Left ventricle myocardium inferior (tissue), 1 donor: ENCODE results near the gene PHF12. TPM values are rescaled to one million over a fixed set of nuclear protein-coding genes. Genes with fewer than 3 reads are reported as not detected.

Experiments used
- DNase-seq: peaks from one replicate; pipeline ENCODE4 v3.0.0-alpha.2; 2020
- H3K27ac ChIP-seq: fragments of 200-600 bp; replicated peaks from 2 replicates; pipeline ENCODE4 v1.8.0; 2021
- H3K27me3 ChIP-seq: fragments of 200-600 bp; 2 replicates; pipeline ENCODE4 v1.8.0; 2021; ENCODE audit warnings: low read depth
- H3K36me3 ChIP-seq: fragments of 200-600 bp; 2 replicates; pipeline ENCODE4 v1.8.0; 2021
- H3K4me1 ChIP-seq: fragments of 200-600 bp; 2 replicates; pipeline ENCODE4 v1.8.0; 2021
- H3K4me3 ChIP-seq: fragments of 200-600 bp; 2 replicates; pipeline ENCODE4 v1.8.0; 2021; ENCODE audit warnings: mild to moderate bottlenecking, moderate library complexity
- H3K9me3 ChIP-seq: fragments of 200-600 bp; replicated peaks from 2 replicates; pipeline ENCODE4 v1.8.0; 2021
- intact Hi-C: fragments of 100-400 bp; cut with micrococcal nuclease; formaldehyde crosslinking; loops from one replicate; pipeline ENCODE4 v1.11.0; 2022
- total RNA-seq: library from RNA; stranded (reverse); fragmentation: NEBNext Ultra II Directional; extraction: Animal tissue kit (Norgen Biotek cat#: 25700); gene quantifications from one replicate; pipeline ENCODE4 v1.2.1, GENCODE V29; 2021
- TF ChIP-seq, protein P1 (sequence below): fragments of 200-600 bp; IDR thresholded peaks from 2 replicates; pipeline ENCODE4 v1.8.0; 2021; ENCODE audit warnings: antibody characterized with exemption, mild to moderate bottlenecking, borderline replicate concordance
- donor health status: DM: no; HTN: yes; CAD: no; lungs with severe emphysema.

Gene PHF12
- total RNA-seq, 1 donor from 2014 or later, result 17.2 TPM

DNA sequence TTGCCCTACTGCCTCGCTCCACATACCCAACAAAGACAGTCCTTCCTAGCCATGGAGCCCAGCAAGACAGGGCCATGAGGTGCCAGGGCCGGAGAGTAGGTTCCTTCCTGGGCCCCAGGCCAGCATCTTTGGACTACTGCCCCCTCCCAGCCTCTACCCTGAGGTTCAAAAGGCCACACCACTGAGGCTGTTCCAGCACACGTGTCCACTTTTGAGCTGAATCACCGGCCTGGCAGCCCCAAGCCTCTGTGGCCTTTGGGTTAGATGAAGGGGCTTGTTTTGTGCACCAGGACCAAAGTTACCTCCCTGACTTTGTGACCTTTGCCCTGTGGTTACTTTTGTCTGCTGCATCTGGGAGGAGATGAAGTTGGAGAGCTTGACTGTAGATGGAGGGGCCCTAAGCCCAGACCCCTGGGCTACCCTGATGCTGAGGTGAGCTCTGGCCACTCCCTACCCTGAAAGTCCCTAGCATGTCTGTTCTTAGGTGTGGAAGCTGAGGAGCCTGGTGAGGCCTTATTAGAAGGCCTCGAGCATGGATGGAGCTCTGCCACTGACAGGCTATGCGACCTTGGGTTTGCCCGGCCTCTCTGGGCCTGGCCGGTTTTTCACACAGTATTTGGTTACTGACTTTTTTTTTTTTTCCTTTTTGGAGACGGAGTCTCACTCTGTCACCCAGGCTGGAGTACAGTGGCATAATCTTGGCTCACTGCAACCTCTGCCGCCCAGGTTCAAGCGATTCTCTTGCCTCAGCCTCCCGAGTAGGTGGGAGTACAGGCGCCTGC lies 42.5 kb upstream of the PHF12 start:
- H3K9me3 ChIP-seq, result no peaks in the 10 kb centered on the region
- TF ChIP-seq, protein P1, sequence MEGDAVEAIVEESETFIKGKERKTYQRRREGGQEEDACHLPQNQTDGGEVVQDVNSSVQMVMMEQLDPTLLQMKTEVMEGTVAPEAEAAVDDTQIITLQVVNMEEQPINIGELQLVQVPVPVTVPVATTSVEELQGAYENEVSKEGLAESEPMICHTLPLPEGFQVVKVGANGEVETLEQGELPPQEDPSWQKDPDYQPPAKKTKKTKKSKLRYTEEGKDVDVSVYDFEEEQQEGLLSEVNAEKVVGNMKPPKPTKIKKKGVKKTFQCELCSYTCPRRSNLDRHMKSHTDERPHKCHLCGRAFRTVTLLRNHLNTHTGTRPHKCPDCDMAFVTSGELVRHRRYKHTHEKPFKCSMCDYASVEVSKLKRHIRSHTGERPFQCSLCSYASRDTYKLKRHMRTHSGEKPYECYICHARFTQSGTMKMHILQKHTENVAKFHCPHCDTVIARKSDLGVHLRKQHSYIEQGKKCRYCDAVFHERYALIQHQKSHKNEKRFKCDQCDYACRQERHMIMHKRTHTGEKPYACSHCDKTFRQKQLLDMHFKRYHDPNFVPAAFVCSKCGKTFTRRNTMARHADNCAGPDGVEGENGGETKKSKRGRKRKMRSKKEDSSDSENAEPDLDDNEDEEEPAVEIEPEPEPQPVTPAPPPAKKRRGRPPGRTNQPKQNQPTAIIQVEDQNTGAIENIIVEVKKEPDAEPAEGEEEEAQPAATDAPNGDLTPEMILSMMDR, result no peak
- intact Hi-C loops, result no loop called here
- H3K36me3 ChIP-seq, result no peaks in the 10 kb centered on the region
- no peaks in the 10 kb centered on the region for H3K27me3 ChIP-seq
- DNase-seq, result no peak
- no peak overlapping the region for H3K27ac ChIP-seq
- H3K4me3 ChIP-seq, result no peak overlapping the region
- peaks cover 6% of the 10 kb centered on the region for H3K4me1 ChIP-seq

DNA sequence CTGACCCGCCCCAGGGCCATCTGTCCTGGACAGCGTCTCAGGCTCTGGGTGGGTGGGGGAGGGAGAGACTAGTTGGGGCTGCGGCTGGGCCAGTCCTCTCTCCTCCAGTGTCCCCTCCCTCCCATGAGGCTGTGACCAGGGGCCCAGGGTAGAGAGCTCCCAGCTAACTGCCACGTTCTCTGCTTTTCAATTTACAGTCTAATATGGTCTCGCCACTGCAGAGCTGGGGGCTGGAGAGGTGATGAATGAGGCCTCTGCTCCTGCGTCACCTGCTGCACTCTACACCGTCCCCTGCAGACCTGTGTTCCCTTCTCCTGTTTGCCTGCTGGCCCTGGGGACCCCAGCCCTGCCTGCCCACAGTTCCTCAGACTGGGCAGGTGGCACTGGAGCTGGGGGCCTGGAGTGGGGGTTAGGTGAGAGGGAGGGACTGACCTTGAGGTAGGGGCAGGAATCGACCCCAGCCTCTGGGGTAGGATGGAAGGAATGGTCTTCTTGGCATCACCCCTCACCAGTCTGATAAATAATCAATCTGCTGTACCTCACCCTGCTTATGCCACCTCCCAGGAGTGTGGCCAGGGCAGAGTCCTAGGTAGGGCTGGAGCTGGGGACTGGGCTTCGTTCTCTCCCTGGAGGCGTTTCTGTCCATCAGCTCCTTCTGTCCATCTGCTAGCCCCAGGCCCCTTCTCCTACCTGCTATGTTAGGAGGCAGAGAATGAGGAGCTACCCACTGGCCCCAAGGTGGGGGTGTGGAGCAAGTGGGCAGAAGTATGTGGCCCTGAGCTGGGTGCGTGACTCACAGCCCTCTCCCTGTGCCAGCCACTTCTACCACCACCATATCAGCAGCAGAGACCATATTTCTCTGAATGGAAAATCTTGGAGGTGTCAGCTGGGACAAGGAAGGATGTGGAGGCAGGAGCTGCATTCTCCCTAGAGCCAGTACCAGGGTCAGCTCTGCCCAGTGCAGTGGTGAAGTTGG lies 41.6 kb upstream of the PHF12 start:
- peaks cover 6% of the 10 kb centered on the region for H3K4me1 ChIP-seq
- intact Hi-C loops, result no loop called here
- TF ChIP-seq, protein P1, result no peak
- no peaks in the 10 kb centered on the region for H3K9me3 ChIP-seq
- DNase-seq, result no peak
- peaks cover 6% of the 10 kb centered on the region for H3K27me3 ChIP-seq
- no peak overlapping the region for H3K27ac ChIP-seq
- H3K36me3 ChIP-seq, result no peaks in the 10 kb centered on the region
- no peak overlapping the region for H3K4me3 ChIP-seq

- H3K36me3 ChIP-seq, result no peaks in the 10 kb centered on the region
- H3K27me3 ChIP-seq, result peaks cover 6% of the 10 kb centered on the region
- TF ChIP-seq, protein P1, result no peak
- intact Hi-C loops, result no loop called here
- no peak for DNase-seq
- H3K4me3 ChIP-seq, result no peak overlapping the region
- H3K27ac ChIP-seq, result no peak overlapping the region
- no peaks in the 10 kb centered on the region for H3K9me3 ChIP-seq
- peaks cover 6% of the 10 kb centered on the region for H3K4me1 ChIP-seq
Observed at GRCh38 chr17:28992185-28992584, 40.9 kb upstream of the PHF12 start.

- intact Hi-C loops, result no loop called here
- Histone ChIP-seq H3K36me3 (no peaks in the 10 kb centered on the region), H3K27me3 (peaks cover 6% of the 10 kb centered on the region), H3K4me3 (no peak overlapping the region), H3K27ac (no peak overlapping the region), H3K9me3 (no peaks in the 10 kb centered on the region), H3K4me1 (peaks cover 6% of the 10 kb centered on the region)
- DNase-seq, result no peak
- TF ChIP-seq, protein P1, result no peak
Observed at GRCh38 chr17:28991779-28992178, 40.5 kb upstream of the PHF12 start.

DNA sequence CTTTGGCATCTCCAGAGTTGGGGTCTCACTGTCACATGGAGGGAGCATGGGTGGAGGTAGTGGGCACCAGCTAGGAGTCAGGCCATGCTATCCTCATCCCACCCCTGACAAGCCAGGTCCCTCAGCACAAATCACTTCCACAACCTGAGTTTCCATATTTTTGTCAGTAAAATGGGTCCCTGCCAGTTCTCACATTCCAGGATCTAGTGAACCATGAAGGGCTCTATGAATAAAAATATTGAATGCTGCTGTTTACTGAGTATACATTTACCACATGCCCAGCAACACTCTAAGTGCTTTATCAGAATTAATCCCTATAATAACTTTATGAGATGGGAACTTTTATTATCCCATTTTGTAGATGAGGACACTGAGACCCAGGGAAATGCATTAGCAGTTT lies 37.7 kb upstream of the PHF12 start:
- H3K27ac ChIP-seq, result no peak overlapping the region
- intact Hi-C loops, result no loop called here
- DNase-seq, result no peak
- no peaks in the 10 kb centered on the region for H3K9me3 ChIP-seq
- H3K27me3 ChIP-seq, result peaks cover 16% of the 10 kb centered on the region
- no peaks in the 10 kb centered on the region for H3K36me3 ChIP-seq
- H3K4me1 ChIP-seq, result peaks cover 7% of the 10 kb centered on the region
- TF ChIP-seq, protein P1, result no peak
- H3K4me3 ChIP-seq, result no peak overlapping the region
